GM12801 (cell line): ENCODE measurements around the gene MAN2B2.

Experiments
- TF ChIP-seq, protein P1 (sequence below): IDR thresholded peaks from one replicate; pipeline ENCODE4 v1.5.1; 2011; ENCODE audit warnings: control low read depth; ENCODE audit not compliant: insufficient read length; ENCODE audit errors: extremely low read depth

The MAN2B2 gene

DNA sequence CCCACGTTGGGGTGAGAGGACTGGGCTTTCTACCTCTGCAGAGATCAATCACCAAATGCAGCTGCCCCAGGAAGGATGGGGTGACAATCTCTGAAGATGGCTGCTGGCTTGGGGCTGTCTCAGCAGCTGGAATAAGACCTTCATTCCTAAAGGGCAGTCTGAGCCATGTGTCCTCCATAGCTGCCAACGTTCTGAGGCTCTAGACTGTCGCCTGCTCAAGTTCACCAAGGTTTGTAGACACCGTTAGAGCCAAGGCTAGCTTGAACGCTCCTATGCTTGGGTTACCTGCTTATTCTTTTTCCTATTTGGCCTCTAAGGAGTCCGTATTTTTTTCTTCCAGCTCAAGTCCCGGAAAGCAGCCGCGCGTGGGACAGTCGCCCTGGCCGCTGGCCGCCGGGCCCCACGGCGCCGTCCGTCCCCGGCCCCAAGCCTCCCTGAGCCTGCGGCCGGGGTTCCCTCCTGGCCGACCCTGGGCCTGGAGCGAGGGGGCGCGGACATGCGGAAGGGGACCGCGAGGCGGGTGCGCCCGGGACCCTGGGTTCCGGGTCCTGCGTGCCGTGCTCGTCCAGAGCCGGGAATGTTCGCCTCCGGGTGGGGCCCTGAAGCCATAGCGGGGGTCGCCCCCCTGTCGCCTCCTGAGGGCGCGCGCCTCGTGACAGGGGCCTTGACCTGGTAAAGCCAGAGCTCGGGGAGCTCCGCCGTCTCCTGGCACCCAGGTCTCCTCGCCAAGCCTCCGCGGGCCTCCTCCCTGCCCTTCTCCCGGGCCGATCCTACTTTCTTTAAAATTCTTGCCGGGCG is 88.8 kb downstream of the MAN2B2 start:
- TF ChIP-seq, protein P1, sequence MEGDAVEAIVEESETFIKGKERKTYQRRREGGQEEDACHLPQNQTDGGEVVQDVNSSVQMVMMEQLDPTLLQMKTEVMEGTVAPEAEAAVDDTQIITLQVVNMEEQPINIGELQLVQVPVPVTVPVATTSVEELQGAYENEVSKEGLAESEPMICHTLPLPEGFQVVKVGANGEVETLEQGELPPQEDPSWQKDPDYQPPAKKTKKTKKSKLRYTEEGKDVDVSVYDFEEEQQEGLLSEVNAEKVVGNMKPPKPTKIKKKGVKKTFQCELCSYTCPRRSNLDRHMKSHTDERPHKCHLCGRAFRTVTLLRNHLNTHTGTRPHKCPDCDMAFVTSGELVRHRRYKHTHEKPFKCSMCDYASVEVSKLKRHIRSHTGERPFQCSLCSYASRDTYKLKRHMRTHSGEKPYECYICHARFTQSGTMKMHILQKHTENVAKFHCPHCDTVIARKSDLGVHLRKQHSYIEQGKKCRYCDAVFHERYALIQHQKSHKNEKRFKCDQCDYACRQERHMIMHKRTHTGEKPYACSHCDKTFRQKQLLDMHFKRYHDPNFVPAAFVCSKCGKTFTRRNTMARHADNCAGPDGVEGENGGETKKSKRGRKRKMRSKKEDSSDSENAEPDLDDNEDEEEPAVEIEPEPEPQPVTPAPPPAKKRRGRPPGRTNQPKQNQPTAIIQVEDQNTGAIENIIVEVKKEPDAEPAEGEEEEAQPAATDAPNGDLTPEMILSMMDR, result no peak

DNA sequence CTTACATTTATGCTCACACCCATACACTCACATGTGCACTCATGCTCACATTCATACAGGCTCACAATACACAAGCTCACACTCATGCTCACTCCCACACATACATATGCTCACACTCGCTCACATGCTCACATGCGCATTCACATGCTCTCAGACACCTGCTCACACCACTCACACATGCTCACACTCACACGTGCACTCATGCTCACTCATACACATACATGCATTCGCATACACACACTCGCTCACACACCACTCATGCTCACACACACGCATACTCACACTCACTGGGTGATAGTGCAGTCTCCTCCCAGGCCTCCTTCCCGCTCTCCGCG is 90.3 kb downstream of the MAN2B2 start:
- TF ChIP-seq, protein P1, result no peak

DNA sequence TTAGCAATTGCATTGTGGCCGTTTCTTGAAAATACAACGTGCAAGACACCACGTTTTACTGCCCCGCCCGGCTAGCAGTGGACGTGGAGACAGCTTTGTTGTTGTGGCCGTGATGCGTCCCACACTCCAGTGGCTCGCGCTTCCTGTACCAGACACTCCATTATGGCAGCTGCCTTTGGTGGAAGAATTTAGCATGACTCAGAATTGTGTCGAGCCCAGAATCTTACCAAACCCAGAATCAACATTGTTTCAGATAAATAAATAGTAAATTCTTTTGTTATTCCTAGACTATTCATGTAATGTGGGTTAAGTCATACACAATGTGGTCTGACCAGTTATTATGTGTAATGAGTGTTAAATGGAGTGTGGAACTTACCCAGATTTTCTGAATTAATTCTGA is 93.4 kb downstream of the MAN2B2 start:
- TF ChIP-seq, protein P1, result no peak

DNA sequence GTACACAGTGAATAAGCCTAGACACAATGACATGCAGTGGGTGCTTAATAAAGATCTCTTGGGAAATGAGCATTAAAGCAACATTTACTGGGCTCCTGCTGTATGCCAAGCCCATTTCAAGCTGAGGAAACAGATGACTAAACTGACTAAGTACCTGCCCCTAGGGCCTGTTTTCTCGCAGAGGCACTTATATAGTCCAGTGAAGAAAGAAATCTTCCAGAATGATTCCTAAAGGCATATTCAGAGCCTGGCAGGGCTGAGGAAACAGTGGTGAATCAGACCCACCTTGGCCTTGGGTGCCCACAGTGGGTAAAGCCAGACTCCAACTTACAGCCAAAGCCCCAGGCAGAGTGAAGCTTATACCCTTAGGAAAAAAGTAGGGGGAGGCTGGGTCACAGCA is 96.7 kb downstream of the MAN2B2 start:
- TF ChIP-seq, protein P1, result no peak

DNA sequence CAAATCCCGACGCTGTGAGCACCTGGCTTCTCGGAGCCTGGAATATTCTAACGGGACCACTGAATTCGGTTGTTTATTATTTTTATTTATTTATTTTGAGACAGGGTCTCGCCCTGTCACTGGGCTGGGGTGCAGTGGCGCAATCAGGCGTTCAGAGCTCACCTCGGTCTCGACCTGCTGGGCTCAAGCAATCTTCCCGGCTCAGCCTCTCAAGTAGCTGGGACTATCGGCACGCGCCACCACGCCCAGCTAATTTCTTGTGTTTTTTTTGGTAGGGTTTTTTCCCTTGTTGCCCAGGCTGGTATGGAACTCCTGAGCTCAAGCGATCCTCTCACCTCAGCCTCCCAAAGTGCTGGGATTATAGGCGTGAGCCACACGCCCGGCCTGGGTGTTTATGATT is 97.1 kb downstream of the MAN2B2 start:
- TF ChIP-seq, protein P1, result no peak
